Kidney (tissue), 14 donors: Measurements from ENCODE around the gene KRTAP5-2. TPM values are rescaled to one million over a fixed set of nuclear protein-coding genes. Genes with fewer than 3 reads are reported as not detected.

Experiments used
- DNase-seq, 5 donors: peaks; one replicate each; pipeline ENCODE4 v3.0.0-alpha.2; 2013 to 2020
- FAIRE-seq: peaks from 2 replicates; lab custom pipeline; 2012; peaks lifted over from hg19 to GRCh38; lab: Jason Lieb, UNC
- H3K27ac ChIP-seq, 2 donors: one replicate each; pipeline ENCODE4 v1.7.0; 2013; ENCODE audit warnings: low read depth in 2 of 2, low read length in 2 of 2, inconsistent platforms in 1 of 2
- H3K27me3 ChIP-seq: one replicate; pipeline ENCODE4 v1.7.1; 2013; ENCODE audit warnings: low read length, inconsistent platforms; ENCODE audit not compliant: control insufficient read depth, insufficient read depth
- H3K36me3 ChIP-seq, 3 donors: one replicate each; pipeline versions ENCODE4 v1.7.0 to v1.7.1; 2013; ENCODE audit warnings: low read length in 3 of 3, control low read depth in 1 of 3, inconsistent platforms in 1 of 3; ENCODE audit not compliant: insufficient read depth in 3 of 3, control insufficient read depth in 2 of 3
- H3K4me1 ChIP-seq, 3 donors: one replicate each; pipeline versions ENCODE4 v1.7.0 to v1.7.1; 2013; ENCODE audit warnings: low read length in 3 of 3, inconsistent platforms in 1 of 3, low read depth in 1 of 3; ENCODE audit not compliant: control insufficient read depth in 2 of 3, insufficient read depth in 2 of 3
- H3K4me3 ChIP-seq, 3 donors: one replicate each; pipeline versions ENCODE4 v1.7.0 to v1.8.1; 2013; ENCODE audit warnings: low read length in 3 of 3, control low read depth in 1 of 3, inconsistent platforms in 1 of 3
- H3K9ac ChIP-seq, 3 donors: one replicate each; pipeline versions ENCODE4 v1.7.0 to v1.7.1; 2013; ENCODE audit warnings: low read length in 3 of 3, control low read depth in 1 of 3, inconsistent platforms in 1 of 3
- H3K9me3 ChIP-seq, 3 donors: one replicate each; pipeline versions ENCODE4 v1.7.0 to v1.7.1; 2013; ENCODE audit warnings: low read length in 3 of 3, control low read depth in 1 of 3, inconsistent platforms in 1 of 3; ENCODE audit not compliant: control insufficient read depth in 2 of 3, insufficient read depth in 1 of 3
- intact Hi-C: fragments of 100-400 bp; cut with DNase I; formaldehyde crosslinking; loops from one replicate; pipeline ENCODE4 v1.11.1; 2022
- polyA plus RNA-seq: library from polyadenylated mRNA; stranded (reverse); fragments of 350-450 nt; fragmentation: Illumina TruSeq; extraction: RNeasy Lipid Tissue Mini Kit (QIAGEN cat#74804); gene quantifications from one replicate; pipeline ENCODE4 v1.2.3, GENCODE V29; 2014; ENCODE audit warnings: low read depth, low replicate concordance; ENCODE audit not compliant: insufficient read depth
- total RNA-seq: library from RNA; stranded (reverse); fragmentation: NEBNext Ultra II Directional; extraction: Animal tissue kit (Norgen Biotek cat#: 25700); gene quantifications from one replicate; pipeline ENCODE4 v1.2.1, GENCODE V29; 2021
- TF ChIP-seq, protein P1 (sequence below): IDR thresholded peaks from 3 replicates; pipeline ENCODE4 v1.5.1; 2012; ENCODE audit warnings: mild to moderate bottlenecking, moderate library complexity, borderline replicate concordance; ENCODE audit not compliant: insufficient read depth; ENCODE audit errors: extremely low read depth
- donor health status: control.
- donor health status: control.
- donor health status: control.
- donor health status: control.
- donor health status: control.
- donor health status: DM: yes; HTN: yes; CAD: no.
- donor health status: Normal renal cell carcinoma (clear cell type).

KRTAP5-2 gene
- total and polyA plus RNA-seq, 2 donors from 2014 or later, result not detected

DNA sequence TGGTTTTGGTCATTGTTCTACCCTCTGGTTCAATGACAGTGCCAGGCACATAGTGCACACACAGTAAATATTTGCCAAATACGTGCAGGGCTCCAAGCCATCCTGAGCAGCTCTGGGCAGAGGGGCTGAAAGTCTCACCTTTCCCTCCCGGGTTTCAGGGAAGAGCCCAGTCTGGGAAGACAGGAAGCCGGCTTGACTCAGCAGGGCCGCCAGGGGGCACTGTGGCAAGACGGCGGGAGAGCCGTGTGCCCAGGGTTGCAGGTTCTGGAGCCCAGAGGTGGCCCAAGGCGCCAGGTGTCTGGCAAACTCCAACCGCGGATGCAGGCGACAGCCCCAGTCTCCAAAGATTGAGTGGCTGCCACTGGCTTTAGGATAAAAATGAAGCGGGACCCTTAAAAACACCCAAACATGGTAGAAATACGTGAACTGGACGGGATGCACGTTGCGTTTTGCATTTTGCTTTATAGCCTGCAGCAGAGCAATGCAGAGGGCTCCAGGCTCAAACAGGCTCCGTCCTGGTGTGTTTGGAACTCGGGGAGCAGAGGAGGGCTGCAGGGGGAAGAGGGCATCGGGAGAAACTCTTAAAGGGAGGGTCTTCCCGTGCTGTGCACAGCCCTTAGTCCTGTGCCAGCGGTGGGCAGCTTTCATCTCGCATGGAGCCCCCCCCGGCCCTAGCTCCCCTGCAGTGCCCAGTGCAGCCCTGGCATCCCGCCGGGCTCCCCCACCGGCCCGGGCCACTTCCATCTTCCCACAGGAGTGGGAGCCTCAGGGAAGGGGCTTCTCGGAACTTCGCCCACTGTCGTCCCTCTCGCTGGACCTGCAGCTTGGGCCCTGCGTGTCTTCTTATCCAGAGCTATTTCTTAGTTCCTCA, 42.2 kb upstream of the KRTAP5-2 start:
- Histone ChIP-seq H3K9me3 (no peaks in the 10 kb centered on the region), H3K27ac (no peak overlapping the region), H3K9ac (no peak overlapping the region), H3K27me3 (no peaks in the 10 kb centered on the region), H3K4me3 (no peak overlapping the region), H3K36me3 (no peaks in the 10 kb centered on the region), H3K4me1 (no peaks in the 10 kb centered on the region)
- DNase-seq (peak in 4 of 5 donors; percentile 48 to 72 (median 66)), FAIRE-seq (no peak)
- TF ChIP-seq, protein P1, sequence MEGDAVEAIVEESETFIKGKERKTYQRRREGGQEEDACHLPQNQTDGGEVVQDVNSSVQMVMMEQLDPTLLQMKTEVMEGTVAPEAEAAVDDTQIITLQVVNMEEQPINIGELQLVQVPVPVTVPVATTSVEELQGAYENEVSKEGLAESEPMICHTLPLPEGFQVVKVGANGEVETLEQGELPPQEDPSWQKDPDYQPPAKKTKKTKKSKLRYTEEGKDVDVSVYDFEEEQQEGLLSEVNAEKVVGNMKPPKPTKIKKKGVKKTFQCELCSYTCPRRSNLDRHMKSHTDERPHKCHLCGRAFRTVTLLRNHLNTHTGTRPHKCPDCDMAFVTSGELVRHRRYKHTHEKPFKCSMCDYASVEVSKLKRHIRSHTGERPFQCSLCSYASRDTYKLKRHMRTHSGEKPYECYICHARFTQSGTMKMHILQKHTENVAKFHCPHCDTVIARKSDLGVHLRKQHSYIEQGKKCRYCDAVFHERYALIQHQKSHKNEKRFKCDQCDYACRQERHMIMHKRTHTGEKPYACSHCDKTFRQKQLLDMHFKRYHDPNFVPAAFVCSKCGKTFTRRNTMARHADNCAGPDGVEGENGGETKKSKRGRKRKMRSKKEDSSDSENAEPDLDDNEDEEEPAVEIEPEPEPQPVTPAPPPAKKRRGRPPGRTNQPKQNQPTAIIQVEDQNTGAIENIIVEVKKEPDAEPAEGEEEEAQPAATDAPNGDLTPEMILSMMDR, result peak; percentile 67
- intact Hi-C loops, result no loop called here

DNA sequence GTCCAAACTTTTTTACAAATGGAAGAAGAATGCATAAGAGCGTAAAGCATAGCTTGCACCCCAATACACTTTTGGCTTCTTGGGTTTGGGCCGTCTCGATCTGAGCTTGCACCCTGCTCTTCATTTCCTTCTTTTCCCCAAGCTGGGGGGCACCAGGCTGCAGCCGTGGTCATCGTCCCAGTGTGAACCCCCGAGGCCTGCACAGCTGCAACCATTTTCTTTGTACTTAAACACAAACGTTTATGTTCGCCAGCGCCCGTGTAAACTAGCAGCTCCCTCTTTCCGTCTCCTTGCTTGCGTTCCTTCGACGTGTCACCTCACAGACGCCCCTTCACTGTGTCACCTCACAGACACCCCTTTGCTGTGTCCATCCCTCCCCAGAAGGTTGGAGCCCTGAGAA, 41.6 kb upstream of the KRTAP5-2 start:
- TF ChIP-seq, protein P1, result no peak
- Histone ChIP-seq H3K9ac (no peak overlapping the region), H3K4me3 (no peak overlapping the region), H3K36me3 (no peaks in the 10 kb centered on the region), H3K9me3 (no peaks in the 10 kb centered on the region), H3K27ac (no peak overlapping the region), H3K27me3 (no peaks in the 10 kb centered on the region), H3K4me1 (no peaks in the 10 kb centered on the region)
- FAIRE-seq (no peak), DNase-seq (peak in 1 of 5 donors; percentile 52)
- intact Hi-C loops, result no loop called here

DNA sequence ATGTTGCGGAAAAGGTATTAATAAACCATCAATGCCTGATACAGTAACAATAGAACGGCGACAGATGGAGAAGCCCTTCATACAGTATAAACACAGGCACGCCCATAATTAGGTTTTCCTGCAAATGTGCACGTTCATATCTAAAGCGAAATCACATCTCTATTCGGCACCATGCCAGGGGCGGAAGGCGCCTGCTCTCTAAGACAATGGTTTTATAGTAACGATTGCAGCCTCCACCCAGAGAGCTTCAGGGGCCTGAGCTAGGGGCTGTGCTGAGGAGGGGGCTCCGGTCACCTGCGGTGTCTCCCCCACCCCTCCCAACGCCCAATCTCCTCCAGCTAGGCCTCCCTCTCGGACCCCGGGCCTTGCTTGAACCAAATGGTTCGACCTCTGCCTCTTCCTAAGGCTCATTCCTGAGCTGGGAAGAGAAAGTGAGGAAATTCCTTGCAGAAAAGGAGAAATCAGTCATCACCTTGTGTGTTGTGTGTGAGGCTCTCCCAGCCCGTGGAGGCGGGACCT, 41.1 kb upstream of the KRTAP5-2 start:
- intact Hi-C loops, result no loop called here
- no peaks in the 10 kb centered on the region for H3K4me1 ChIP-seq
- DNase-seq (peak in 2 of 5 donors; percentile 51 to 61), FAIRE-seq (no peak)
- no peak overlapping the region for H3K27ac ChIP-seq
- TF ChIP-seq, protein P1, result no peak
- no peaks in the 10 kb centered on the region for H3K9me3 ChIP-seq
- no peak overlapping the region for H3K9ac ChIP-seq
- no peaks in the 10 kb centered on the region for H3K27me3 ChIP-seq
- H3K4me3 ChIP-seq, result no peak overlapping the region
- no peaks in the 10 kb centered on the region for H3K36me3 ChIP-seq
